ENCODE measurements around the gene SLC47A2. TPM values are rescaled to one million over a fixed set of nuclear protein-coding genes. Genes with fewer than 3 reads are reported as not detected.
"Not testable (repeated sequence)": the region's sequence is repeated elsewhere in the genome, so short reads cannot be mapped to it uniquely, and the experiment has no call there.

Gene SLC47A2
- total RNA-seq, 1 donor from 2014 or later: 0.74 TPM

GRCh38 chr17:19676896-19677295 is 39.5 kb downstream of the SLC47A2 start:
- no peaks in the 10 kb centered on the region for H3K27me3 ChIP-seq
- intact Hi-C loops (cut with DNase I): no loop called here
- DNase-seq (ENCODE audit: extremely low spot score in 2 of 2): no peak
- H3K36me3 ChIP-seq: peaks cover 0 to 40% of the 10 kb centered on the region in 2 donors
- H3K4me3 ChIP-seq: no peak overlapping the region
- TF ChIP-seq POLR2A (IDR thresholded peaks at IDR 0.05): no peak
- no peak for TF ChIP-seq POLR2AphosphoS5 (IDR thresholded peaks at IDR 0.05; ENCODE audit: insufficient read depth in 1 of 2, low read depth in 1 of 2)
- no peak for TF ChIP-seq CTCF (IDR thresholded peaks at IDR 0.05)
- peaks cover 4% of the 10 kb centered on the region for H3K4me1 ChIP-seq
- no peaks in the 10 kb centered on the region for H3K9me3 ChIP-seq
- no peak overlapping the region for H3K27ac ChIP-seq

- Histone ChIP-seq H3K4me1 (peaks cover 9% of the 10 kb centered on the region), H3K4me3 (no peak overlapping the region), H3K27me3 (no peaks in the 10 kb centered on the region), H3K36me3 (peaks cover 0 to 39% of the 10 kb centered on the region in 2 donors), H3K27ac (no peak overlapping the region), H3K9me3 (no peaks in the 10 kb centered on the region)
- no peak for TF ChIP-seq CTCF (IDR thresholded peaks at IDR 0.05)
- TF ChIP-seq POLR2AphosphoS5 (IDR thresholded peaks at IDR 0.05; ENCODE audit: insufficient read depth in 1 of 2, low read depth in 1 of 2): no peak
- no peak for TF ChIP-seq POLR2A (IDR thresholded peaks at IDR 0.05)
- intact Hi-C loops (cut with DNase I): no loop called here
- DNase-seq (ENCODE audit: extremely low spot score in 2 of 2): no peak
Measured at GRCh38 chr17:19673623-19674022, 42.8 kb downstream of the SLC47A2 start.

DNA sequence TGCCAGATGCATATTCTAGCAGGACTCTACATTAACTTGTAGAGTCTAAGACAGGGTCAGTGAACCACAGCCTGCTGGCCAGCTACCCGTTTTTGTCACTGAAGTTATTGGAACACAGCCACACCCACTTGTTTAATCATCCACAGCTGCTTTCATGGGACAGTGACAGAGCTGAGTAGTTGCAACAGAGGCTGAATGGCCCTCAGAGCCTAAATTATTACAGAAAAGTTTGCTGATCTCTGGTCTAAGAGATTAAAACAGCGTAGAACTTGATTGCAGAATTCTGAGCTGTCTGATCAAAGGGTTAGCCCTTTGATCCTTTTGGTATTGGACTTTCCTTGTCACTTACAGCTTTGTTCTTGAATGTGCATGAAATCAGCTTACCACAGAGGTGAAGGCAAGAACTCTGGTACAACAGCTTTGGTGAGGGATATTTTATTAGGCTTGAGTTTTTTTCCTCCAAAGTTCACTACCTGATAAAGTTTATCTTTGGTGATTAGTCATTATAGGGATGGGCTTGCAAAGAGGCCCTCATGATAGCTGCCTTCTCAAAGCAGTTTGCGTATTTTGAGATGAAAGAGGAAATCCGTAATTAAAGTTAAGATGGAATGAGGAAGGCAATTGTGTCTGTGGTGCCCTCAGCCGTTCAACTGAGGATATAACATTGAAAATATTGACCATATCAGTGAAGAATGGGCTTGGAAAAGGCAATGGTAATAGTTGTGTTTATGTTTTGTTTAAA is 44.2 kb downstream of the SLC47A2 start:
- intact Hi-C loops (cut with DNase I): no loop called here
- no peak for TF ChIP-seq POLR2AphosphoS5 (IDR thresholded peaks at IDR 0.05; ENCODE audit: insufficient read depth in 1 of 2, low read depth in 1 of 2)
- no peak for TF ChIP-seq POLR2A (IDR thresholded peaks at IDR 0.05)
- TF ChIP-seq CTCF (IDR thresholded peaks at IDR 0.05): no peak
- H3K27me3 ChIP-seq: no peaks in the 10 kb centered on the region
- peaks cover 9% of the 10 kb centered on the region for H3K4me1 ChIP-seq
- peak overlapping the region; percentile 14 for H3K27ac ChIP-seq
- no peak for DNase-seq (ENCODE audit: extremely low spot score in 2 of 2)
- H3K36me3 ChIP-seq: peaks cover 0 to 32% of the 10 kb centered on the region in 2 donors
- no peak overlapping the region for H3K4me3 ChIP-seq
- H3K9me3 ChIP-seq: no peaks in the 10 kb centered on the region

GRCh38 chr17:19671433-19671832 is 45.0 kb downstream of the SLC47A2 start:
- no peak for DNase-seq (ENCODE audit: extremely low spot score in 2 of 2)
- Histone ChIP-seq H3K4me1 (peaks cover 9% of the 10 kb centered on the region), H3K27ac (peak overlapping the region; percentile 14), H3K27me3 (no peaks in the 10 kb centered on the region), H3K36me3 (peaks cover 0 to 29% of the 10 kb centered on the region in 2 donors), H3K9me3 (no peaks in the 10 kb centered on the region), H3K4me3 (no peak overlapping the region)
- intact Hi-C loops (cut with DNase I): no loop called here
- TF ChIP-seq POLR2AphosphoS5 (IDR thresholded peaks at IDR 0.05; ENCODE audit: insufficient read depth in 1 of 2, low read depth in 1 of 2) (no peak), POLR2A (IDR thresholded peaks at IDR 0.05) (no peak), CTCF (IDR thresholded peaks at IDR 0.05) (no peak)

DNA sequence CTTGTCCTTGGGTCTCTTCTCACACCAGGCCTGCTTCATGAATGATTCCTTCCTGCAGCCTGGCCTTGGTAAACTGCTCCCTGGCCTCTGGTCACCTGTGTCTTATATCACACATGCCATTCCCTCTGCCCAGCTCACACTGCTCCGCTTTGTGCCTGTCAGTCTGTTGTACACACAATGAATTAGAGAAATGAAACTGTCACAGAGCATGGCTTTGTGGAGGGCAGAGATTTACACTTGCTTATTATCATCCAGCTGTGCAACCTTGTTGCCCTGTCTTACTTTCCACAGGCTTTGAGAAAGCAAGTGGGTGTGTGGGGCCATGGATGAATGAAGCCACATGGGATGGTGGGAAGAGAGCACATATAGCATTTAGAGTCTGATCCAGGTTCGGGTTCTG is 45.5 kb downstream of the SLC47A2 start:
- H3K36me3 ChIP-seq: peaks cover 0 to 29% of the 10 kb centered on the region in 2 donors
- no peaks in the 10 kb centered on the region for H3K9me3 ChIP-seq
- no peaks in the 10 kb centered on the region for H3K27me3 ChIP-seq
- DNase-seq (ENCODE audit: extremely low spot score in 2 of 2): no peak
- intact Hi-C loops (cut with DNase I): no loop called here
- TF ChIP-seq POLR2AphosphoS5 (IDR thresholded peaks at IDR 0.05; ENCODE audit: insufficient read depth in 1 of 2, low read depth in 1 of 2) (no peak), CTCF (IDR thresholded peaks at IDR 0.05) (no peak), POLR2A (IDR thresholded peaks at IDR 0.05) (no peak)
- H3K27ac ChIP-seq: peak overlapping the region; percentile 14
- H3K4me1 ChIP-seq: peaks cover 9% of the 10 kb centered on the region
- no peak overlapping the region for H3K4me3 ChIP-seq

DNA sequence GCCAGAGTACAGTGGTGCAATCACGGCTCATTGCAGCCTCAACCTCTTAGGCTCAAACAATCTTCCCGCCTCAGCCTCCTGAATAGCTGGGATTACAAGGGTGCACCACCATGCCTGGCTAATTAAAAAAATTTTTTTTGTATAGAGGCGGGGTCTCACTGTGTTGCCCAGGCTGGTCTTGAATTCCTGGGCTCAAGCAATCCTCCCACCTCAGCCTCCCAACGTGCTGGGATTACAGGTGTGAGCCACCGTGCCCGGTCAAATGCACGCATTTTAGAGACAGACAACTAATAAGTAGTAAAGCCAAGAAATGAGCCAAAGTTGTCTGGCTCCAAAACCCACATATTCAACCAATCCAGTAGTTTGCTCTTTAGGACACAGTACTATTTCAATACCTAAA is 46.7 kb downstream of the SLC47A2 start:
- intact Hi-C loops (cut with DNase I): not testable (repeated sequence)

More for the DNA sequence above, 46.7 kb downstream of the SLC47A2 start:
- not testable (repeated sequence) for H3K27me3 ChIP-seq; H3K4me3 ChIP-seq; DNase-seq (ENCODE audit: extremely low spot score in 2 of 2); H3K9me3 ChIP-seq; H3K4me1 ChIP-seq; H3K27ac ChIP-seq
- peaks cover 0 to 31% of the 10 kb centered on the region in 2 donors for H3K36me3 ChIP-seq

Data from vagina (tissue), 2 donors.